Myocyte (in vitro differentiated cells): ENCODE results near the gene JKAMP. TPM values are rescaled to one million over a fixed set of nuclear protein-coding genes. Genes with fewer than 3 reads are reported as not detected.
"Not testable (repeated sequence)": the region's sequence is repeated elsewhere in the genome, so short reads cannot be mapped to it uniquely, and the experiment has no call there.

Experiments used
- DNase-seq: peaks from one replicate; pipeline ENCODE4 v3.0.0-alpha.2; 2012; ENCODE audit warnings: low read depth
- polyA plus RNA-seq: library from polyadenylated mRNA; unstranded; fragments of >200 nt; gene quantifications from one replicate; pipeline ENCODE4 v1.2.1, GENCODE V29; 2012; ENCODE audit warnings: missing spikeins
- total RNA-seq: library from RNA; depleted of rRNA; stranded (reverse); fragments of >200 nt; gene quantifications from 2 replicates; pipeline ENCODE4 v1.2.3, GENCODE V29; 2014

The JKAMP gene, protein sequence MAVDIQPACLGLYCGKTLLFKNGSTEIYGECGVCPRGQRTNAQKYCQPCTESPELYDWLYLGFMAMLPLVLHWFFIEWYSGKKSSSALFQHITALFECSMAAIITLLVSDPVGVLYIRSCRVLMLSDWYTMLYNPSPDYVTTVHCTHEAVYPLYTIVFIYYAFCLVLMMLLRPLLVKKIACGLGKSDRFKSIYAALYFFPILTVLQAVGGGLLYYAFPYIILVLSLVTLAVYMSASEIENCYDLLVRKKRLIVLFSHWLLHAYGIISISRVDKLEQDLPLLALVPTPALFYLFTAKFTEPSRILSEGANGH
- 132 and 141 TPM in 2 replicates for total RNA-seq
- polyA plus RNA-seq = 65.6 TPM

DNA sequence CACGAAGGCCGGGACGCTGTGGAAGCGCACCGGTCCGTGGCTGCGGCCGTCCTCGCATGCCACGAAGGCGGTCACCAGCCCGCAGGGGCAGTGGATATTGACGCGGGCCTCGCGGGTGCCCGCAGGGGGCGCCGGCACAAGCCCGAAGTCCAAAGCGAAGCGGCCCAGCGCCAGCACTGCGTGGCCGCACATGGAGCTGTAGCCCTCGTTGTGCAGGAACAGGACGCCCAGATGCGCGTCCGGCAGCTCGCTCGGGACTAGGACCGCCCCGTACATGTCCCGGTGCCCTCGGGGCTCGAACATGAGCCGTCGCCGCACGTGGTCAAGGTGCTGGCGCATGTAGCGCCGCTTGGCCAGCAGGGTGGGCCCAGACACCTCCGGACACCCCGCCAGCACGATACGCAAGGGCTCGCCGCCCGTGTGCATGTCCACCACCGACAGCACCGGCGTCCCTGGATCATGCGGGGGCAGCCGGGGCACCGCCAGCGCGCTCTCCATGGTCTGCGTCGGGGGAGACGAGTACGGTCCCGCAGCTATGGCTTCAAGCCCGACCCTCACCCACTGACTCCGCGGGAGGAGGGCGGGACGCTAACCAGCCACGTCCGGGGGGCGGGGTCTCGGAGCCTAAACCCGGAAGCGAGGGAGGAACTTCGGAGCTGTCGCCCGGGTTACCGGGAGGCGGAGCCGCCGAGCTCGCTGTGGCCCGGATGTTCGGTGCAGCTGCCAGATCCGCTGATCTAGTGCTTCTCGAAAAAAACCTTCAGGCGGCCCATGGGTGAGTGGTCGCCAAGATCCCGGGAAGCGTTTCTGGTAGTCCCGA lies at the start of gene JKAMP, which contains the start of gene L3HYPDH:
TSS of gene JKAMP (plus strand) at position 699 of the 820 bp plus-strand sequence. CDS start at position 772, 73 bp downstream.
TSS of gene L3HYPDH (minus strand) at position 590 of the 820 bp plus-strand sequence. CDS start at position 498, 92 bp downstream.
- peak; percentile 98 for DNase-seq

DNA sequence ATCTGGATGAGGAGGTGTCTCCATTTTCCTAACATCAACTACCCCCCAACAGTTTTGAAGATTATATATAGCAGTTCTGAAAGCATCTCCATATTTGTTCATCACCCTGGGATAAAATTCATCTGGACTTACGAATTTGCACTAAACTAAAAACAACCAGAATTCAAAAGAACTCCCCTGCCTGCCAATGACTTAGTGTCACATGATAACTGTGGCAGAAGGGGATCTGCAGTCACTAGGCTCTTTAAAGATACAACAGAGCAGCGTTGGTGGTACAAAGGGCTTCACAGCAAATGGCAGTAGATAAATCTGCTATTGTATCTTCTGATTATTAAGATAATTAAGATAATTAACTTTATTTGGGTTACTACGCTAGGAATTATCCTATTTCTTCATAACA lies 49.2 kb upstream of the JKAMP start:
- DNase-seq = no peak

DNA sequence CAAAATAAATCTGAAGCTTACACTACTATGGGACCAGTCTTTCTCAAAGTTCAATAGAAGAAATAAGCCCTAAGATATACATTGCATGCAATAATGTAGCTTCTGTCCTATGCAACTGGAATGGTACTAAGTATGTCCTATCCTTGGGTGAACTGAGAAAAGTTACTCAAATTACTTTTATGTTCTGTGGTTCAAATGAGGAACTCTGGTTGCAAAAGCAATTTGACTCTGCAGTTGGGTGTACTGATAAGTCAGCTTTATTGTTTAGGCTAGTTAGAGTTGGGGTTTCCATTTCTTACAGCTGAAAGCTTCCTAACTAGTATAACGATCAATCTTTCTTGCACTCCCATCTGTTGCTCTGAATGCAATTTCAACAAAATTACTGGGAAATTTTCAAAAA lies 48.3 kb upstream of the JKAMP start:
- no peak for DNase-seq

DNA sequence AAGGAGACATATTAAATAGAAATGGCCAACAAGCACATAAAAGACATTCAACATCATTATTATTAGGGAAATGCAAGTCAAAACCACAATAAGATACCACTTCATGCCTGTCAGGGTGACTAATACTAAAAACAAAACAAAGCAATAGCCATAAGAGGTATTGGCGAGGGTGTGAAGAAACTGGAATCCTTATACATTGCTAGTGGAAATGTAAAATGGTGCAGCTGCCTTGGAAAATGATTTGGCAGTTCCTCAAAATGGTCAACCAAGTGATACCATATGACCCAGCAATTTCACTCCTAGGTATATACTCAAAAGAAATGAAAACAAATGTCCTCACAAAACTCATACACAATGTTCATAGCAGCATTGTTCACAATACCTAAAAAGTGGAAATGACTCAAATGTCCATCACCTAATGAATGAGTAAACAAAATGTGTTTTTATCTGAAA lies 46.1 kb upstream of the JKAMP start:
- DNase-seq = peak; percentile 46

DNA sequence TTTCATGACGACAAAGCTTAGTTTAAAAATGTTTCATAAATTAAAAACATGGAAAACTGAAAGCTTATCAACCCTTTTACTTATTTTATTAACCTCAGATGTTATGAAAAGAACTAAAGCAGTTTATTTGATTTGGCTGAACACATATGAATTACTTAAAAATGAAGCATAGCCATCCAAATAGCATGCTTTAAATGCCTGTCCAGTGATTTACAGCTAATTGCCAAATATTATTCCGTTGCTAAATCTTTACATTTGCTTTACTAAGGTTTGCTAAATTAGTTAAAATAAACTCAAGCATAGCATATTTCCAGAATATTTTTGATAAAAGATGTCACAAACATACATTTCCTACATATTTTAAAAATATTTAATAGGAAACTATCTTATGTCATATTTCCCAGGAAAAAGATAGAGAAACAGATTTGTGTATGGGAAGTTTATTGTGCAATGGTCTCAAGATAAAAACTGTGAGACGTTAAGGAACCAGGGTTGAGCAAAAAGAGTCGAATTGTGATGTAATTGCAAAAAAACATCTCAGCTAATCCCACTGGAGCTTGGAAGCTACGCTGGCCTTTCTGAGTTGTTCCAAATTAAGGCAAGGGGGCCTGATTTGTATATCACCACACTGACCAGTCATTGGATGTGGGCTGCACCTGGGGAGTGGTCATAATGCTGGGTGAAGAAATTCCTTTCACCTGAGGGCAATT lies 44.9 kb upstream of the JKAMP start:
- no peak for DNase-seq

DNA sequence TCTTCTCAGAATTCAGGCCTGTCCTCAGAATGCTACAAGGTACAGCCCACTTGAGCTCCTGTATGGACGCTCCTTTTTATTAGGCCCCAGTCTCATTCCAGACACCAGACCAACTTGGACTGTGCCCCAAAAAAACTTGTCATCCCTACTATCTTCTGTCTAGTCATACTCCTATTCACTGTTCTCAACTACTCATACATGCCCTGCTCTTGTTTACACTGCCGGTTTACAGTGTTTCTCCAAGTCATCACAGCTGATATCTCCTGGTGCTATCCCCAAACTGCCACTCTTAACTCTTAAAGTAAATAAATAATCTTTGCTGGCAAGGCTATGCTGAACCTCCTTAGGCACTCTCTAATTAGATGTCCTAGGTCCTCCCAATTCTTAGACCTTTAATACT lies 35.6 kb upstream of the JKAMP start:
- not testable (repeated sequence) for DNase-seq

DNA sequence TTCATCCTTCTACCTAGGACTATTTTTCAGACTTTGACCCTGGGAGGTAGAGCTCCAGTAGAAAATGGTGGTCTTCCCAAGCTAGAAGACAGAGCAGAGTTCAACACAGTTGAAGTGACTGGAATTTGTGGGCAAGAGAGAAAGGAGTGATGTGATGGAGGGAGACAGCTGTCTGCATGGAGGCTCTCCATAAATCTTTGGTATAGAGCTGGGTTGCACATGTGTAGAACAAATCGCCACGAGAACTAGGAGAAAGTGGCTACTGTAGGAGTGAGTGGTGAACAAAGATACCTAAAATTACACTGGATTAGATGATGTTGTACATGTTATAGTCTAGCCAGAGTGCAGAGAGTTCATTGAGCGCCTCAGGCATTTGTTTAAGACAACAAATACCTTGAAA lies 33.6 kb upstream of the JKAMP start:
- peak; percentile 71 for DNase-seq

DNA sequence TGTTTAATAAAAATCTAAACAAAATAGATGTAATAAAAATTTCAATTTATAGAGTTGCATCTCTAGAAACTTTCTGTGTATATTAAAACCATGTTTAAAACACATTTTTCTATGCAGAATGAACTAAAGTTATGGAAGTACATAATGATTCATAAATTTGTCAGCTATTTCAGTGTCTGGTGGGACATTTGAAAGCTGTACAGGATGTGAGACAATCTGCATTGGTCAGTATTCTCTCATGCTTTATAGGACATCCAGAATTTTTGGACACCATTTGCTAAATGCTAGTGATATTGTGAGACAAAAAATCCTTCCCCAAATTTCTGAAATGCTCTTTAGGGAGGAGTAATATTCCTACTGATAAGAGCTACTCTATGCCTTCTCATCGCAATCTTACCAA lies 32.5 kb upstream of the JKAMP start:
- no peak for DNase-seq

DNA sequence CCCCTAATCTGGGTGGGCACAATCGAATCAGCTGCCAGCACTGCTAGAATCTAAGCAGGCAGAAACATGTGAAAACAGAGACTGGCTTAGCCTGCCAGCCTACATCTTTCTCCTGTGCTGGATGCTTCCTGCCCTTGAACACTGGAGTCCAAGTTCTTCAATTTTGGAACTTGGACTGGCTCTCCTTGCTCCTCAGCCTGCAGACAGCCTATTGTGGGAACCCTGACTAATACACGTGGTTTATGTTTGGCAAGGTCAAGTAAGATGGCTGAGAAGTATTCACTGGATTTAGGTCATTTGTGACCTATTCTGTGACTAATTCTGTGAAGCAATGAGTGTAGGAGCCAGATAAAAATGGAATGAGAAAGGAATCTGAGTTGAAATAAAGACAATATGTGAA lies 30.2 kb upstream of the JKAMP start:
- peak; percentile 84 for DNase-seq

DNA sequence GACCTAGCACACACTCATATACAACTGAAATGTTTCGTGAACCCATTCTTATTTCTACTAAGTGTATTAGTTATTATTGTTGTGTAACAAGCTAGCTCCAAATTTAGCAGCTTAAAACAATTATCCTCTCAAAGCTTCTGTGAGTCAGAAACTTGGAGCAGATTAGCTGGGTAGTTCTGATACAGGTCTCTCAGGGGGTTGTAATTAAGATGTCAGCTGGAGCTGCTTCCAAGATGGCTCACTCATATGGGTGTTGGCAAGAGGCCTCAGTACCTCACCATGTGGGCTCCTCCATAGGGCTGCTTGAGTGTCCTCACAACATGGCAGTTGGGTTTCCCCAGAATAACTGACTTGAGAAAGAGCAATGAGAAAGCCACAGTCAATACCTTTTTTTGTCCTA lies 28.9 kb upstream of the JKAMP start:
- peak; percentile 32 for DNase-seq

DNA sequence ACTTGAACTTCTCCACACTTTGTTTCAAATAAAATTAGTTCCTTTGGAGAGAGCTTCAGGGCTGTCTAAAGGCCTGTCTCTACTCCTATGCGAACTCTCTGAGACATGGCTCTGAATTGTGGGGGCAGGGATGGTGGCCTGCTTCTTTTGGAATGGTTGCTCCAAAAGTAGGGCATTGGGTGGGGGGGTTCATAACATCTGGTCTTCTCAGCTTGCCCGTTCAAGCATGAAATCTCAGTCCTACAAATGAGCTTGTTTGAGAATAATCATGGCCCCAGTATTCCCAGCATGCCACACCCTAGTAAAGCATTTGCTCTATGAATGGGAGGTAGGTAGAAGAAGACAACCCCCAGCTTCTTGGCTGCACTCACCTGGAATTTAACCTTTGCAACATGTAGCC lies 25.8 kb upstream of the JKAMP start:
- DNase-seq = no peak

DNA sequence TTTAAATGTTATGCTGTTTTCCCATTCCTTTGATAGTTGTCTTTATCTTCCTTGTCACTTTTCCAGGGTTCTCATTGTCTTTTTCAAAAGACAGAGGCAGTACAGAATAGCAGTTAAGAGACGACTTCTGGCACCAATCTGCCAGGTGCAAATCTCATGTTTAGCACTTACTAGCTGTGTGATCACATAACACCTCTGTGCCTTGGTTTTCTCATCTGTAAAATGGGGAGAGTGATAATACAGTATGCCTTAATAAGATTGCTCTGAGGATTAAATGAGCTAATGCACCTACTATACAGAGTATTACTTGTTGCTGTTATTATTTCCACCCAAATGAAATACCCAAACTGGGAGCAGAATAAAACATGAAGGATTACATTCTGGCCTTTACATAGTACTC lies 23.9 kb upstream of the JKAMP start:
- DNase-seq = no peak

DNA sequence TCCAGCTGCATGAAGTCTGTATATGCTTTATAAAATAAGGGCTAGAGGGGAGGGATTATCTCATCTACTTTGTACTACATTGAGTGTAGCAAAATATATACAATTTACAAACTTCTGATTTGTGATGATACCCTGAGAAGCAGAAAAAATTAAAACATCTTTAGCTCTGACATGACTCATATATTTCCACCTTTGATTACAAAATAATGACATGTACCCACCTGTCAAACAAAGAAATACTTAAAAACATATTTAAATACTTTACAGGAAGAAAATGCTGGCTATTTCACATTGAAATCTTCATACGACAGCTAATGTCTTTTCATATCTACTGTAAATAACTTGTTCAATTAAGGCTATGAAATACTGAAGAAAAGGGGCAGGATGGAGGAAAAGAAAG lies 22.4 kb upstream of the JKAMP start:
- DNase-seq = no peak

DNA sequence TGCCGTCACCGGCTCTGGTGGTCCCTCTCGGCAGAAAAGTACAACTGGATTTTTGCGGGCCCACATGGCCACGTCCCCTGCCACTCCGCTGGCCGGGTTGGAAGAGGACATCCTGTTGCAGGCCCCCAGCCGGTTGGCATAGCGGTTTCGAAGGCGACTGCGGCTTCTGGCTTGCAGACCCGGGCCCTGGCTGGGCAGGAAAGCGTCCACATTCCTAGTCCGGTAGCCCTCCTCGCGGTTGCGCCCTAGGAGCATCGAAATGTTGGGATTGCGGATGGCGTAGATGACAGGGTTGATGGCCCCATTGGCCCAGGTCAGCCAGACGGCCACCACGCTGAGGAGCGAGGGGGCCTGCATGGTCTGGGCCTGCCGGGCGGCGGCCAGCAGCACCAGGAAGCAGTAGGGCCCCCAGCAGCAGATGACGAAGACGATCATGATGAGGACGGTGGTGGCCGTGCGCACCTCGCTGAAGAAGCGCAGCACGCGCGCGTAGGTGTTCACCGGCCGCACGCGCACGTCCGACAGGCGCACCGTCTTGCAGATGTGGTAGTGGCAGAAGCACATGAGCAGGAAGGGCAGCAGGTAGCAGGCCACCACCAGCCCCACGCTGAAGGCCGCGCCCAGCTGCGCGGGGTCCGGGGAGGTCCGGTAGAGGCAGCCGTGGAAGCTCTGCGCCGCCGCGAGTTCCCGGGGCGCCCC lies 20.4 kb upstream of the JKAMP start:
- DNase-seq = no peak

DNA sequence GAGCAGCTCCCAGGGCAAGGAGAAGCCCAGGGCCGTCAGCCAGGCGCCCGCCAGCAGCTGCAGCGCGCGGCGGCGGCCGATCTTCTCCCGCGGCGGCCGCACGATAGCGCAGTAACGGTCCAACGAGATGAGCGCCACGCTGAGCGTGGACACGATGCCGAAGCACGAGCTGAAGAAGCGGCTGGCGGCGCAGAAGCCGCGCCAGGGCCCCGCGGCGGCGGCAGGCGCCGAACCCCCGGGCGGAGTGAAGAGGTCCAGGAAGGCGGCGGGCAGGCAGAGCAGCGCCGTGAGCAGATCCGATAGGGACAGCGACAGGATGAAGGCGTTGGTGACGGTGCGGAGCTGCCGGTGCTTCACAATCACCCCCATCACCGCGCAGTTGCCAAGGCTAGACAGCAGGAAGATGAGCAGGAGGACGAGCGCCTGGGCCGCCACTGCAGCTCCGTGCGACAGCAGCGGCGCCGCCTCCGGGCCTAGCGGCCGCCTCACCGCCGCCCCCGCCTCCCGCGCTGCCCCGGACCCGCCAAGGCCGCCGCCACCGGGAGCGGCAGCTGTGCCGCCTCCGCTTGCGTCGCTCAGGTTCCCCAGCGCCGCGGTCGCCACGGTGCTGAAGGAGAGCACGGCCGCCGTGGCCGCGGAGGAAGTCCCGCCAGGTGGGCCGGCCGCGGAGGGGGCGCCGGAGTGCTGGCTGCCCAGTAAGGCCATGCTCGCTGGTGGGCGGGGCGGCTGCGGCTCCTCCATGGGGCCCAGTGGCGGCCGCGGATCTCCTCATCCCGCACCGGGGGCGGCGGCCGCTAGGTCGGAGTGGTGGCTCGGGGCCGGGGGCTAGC lies 19.6 kb upstream of the JKAMP start:
- DNase-seq = peak; percentile 24

DNA sequence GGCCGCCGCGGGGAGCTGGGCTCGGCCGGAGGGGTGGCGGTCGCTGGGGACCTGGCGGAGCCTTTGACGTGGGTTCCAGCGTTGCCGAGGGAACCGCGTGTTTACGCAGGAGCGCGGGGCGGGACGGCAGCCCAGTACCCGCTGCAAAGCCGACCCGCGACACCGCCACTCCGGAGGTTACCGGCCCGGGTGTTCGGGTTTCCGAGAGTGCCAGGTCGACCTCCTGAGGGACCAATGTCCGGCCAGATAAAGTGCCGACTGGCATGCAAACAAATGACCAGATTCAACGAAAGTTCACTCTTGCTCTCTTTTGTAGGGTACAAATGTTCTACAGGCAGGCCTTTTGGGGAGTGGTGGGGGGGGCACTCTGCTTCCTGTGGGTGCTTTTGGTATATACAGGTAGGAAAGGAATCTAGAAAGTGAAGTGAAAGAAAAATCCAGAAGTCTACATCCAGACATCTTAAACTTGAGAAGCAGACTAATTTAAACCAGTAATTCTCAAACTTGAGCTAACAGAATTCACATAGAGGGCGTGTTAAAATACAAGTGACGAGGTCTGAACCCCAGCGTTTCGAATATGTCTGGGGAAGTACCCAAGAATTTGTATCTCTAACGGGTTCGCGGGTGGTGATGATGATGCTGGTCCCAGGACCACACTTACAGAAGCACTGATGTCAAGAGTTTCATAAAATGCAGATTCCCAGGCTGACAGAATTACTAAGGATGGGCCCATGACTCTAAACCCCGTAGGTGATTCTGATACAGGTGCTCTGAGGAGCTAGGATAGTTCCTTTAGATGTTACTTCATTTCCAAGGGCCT lies 18.8 kb upstream of the JKAMP start, which contains the start of gene GPR135:
TSS of gene GPR135 (minus strand) at position 65 of the 820 bp plus-strand sequence. CDS start 154 bp downstream, outside the sequence.
- DNase-seq = no peak

DNA sequence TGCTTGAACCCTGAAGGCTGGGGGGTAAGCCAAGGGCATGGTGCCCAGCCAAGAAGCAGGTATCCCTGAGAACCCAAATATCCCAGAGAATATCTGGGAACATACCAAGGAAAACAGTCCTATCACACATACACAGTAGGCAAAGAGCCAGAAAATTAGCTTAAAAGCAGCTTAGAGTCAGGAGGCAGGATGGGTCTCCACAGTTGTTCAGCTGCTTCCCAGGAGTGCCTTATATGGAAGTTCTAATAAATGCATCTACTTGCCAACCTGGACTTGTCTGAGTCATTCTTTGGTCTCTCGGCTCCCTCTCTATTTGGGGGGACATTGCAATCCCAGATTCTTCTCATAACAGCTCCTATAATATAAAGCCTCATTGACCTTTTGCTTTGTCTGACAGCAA lies 10.1 kb upstream of the JKAMP start:
- DNase-seq = peak; percentile 81

DNA sequence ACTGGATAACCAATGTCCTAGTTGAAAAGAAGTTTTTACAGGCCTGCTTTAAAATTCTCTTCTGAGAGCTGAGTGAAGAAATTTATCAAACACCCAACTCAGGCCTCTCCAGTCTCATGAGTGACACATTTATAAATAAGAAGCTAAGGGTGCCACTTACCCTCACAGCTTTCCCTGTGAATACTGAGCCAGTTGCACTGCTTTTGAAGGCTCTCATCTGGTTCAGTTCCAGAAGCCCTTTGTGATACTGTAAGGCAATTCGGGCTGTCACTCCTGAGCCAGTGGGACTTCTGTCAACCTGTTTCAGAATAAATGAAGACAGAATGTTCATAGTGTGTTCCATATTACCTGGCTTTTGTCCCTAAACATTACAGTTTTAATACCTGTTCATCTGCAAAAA lies 8.6 kb upstream of the JKAMP start:
- DNase-seq = no peak

DNA sequence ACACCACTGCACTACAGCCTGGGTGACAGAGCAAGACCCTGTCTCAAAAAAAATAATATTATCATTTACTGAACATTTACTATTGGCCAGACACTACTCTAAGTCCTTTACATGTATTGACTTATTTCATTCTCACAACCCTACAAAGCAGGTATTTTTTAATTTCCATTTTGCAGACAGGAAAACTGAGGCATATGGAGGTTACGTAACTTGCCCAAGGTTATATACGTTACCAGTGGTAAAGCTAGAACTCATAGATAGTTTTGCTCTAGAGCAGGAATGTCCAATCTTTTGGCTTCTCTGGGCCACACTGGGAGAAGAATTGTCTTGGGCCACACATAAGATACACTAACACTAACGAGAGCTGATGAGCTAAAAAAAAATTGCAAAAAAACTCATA lies 5.8 kb upstream of the JKAMP start:
- no peak for DNase-seq
